ENCODE measurements around the gene EPB41L2.
A peak's percentile ranks its signal among the peaks of the same experiment; 100 is the strongest.

The EPB41L2 gene

GRCh38 chr6:131061751-131062119, 1.3 kb downstream of the EPB41L2 start:
- DNase-seq (ENCODE audit: low read depth), result peak; percentile 47

- peak; percentile 53 for DNase-seq (ENCODE audit: low read depth)
Measured at GRCh38 chr6:131061041-131061750, 1.8 kb downstream of the EPB41L2 start.

- DNase-seq (ENCODE audit: low read depth), result peak; percentile 64
Measured at GRCh38 chr6:131060311-131060710, 2.7 kb downstream of the EPB41L2 start.

- DNase-seq (ENCODE audit: low read depth), result peak; percentile 71
Measured at GRCh38 chr6:131059486-131059885, 3.6 kb downstream of the EPB41L2 start.

GRCh38 chr6:131058236-131058635, 4.8 kb downstream of the EPB41L2 start:
- no peak for DNase-seq (ENCODE audit: low read depth)

- peak; percentile 46 for DNase-seq (ENCODE audit: low read depth)
Measured at GRCh38 chr6:131054392-131055250, 8.4 kb downstream of the EPB41L2 start.

GRCh38 chr6:131053546-131054240, 9.4 kb downstream of the EPB41L2 start:
- DNase-seq (ENCODE audit: low read depth), result peak; percentile 85

- DNase-seq (ENCODE audit: low read depth), result no peak
Measured at GRCh38 chr6:131052181-131052580, 10.9 kb downstream of the EPB41L2 start.

- no peak for DNase-seq (ENCODE audit: low read depth)
Measured at GRCh38 chr6:131051341-131051740, 11.7 kb downstream of the EPB41L2 start.

- no peak for DNase-seq (ENCODE audit: low read depth)
Measured at GRCh38 chr6:131049608-131050007, 13.4 kb downstream of the EPB41L2 start.

- DNase-seq (ENCODE audit: low read depth), result no peak
Measured at GRCh38 chr6:131048933-131049515, 14.0 kb downstream of the EPB41L2 start.

- no peak for DNase-seq (ENCODE audit: low read depth)
Measured at GRCh38 chr6:131048459-131048858, 14.6 kb downstream of the EPB41L2 start.

- no peak for DNase-seq (ENCODE audit: low read depth)
Measured at GRCh38 chr6:131045139-131045538, 17.9 kb downstream of the EPB41L2 start.

- DNase-seq (ENCODE audit: low read depth), result no peak
Measured at GRCh38 chr6:131043902-131044447, 19.1 kb downstream of the EPB41L2 start.

- DNase-seq (ENCODE audit: low read depth), result no peak
Measured at GRCh38 chr6:131042664-131043063, 20.4 kb downstream of the EPB41L2 start.

GRCh38 chr6:131041814-131042213, 21.2 kb downstream of the EPB41L2 start:
- no peak for DNase-seq (ENCODE audit: low read depth)

GRCh38 chr6:131040866-131041265, 22.2 kb downstream of the EPB41L2 start:
- DNase-seq (ENCODE audit: low read depth), result no peak

GRCh38 chr6:131039345-131039680, 23.7 kb downstream of the EPB41L2 start:
- no peak for DNase-seq (ENCODE audit: low read depth)

GRCh38 chr6:131038597-131039344, 24.3 kb downstream of the EPB41L2 start:
- DNase-seq (ENCODE audit: low read depth), result no peak

GRCh38 chr6:131037194-131037897, 25.7 kb downstream of the EPB41L2 start:
- no peak for DNase-seq (ENCODE audit: low read depth)

GRCh38 chr6:131036601-131037000, 26.4 kb downstream of the EPB41L2 start:
- no peak for DNase-seq (ENCODE audit: low read depth)

Data from ELR (cell line).